Measurements from ENCODE around the gene IMPACT.

IMPACT gene

DNA sequence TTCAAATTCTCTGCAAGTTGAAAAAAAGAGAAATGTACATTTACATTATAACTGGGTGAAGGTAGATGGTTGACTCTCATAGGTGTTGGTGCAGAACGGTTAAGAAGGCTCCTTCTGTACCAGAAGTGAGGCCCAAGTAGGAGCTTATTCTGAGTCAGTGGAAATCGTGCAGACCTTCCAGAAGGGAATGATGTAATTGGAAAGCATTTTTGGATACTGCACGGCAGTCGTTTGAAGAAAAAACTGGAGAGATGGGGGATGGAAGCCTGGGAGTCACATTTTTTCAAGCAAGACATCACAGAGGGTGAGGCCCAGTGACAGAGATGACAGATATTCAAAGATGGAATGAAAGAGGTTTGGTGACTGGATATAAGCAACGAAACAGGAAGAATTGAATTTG is 73.3 kb downstream of the IMPACT start:
- TF ChIP-seq EZH2 (optimal IDR thresholded peaks at IDR 0.05; ENCODE audit: low read depth, low read length) (no peak), CTCF (IDR thresholded peaks at IDR 0.05; ENCODE audit: low read length) (no peak), EZH2phosphoT487 (IDR thresholded peaks at IDR 0.05; ENCODE audit: low read length) (no peak)
- Histone ChIP-seq H3K4me3 (ENCODE audit: low read length) (no peak overlapping the region), H3F3A (ENCODE audit: insufficient read depth, low read length) (no peaks in the 10 kb centered on the region), H3K27ac (ENCODE audit: low read length) (no peak overlapping the region), H3K27me3 (replicated peaks; ENCODE audit: insufficient read depth, low read length) (no peaks in the 10 kb centered on the region), H3K9me3 (replicated peaks; ENCODE audit: insufficient read depth, low read length) (no peaks in the 10 kb centered on the region), H3K36me3 (replicated peaks; ENCODE audit: insufficient read depth, low read length) (no peaks in the 10 kb centered on the region), H4K20me1 (ENCODE audit: insufficient read depth, low read length) (no peaks in the 10 kb centered on the region), H3K9me2 (replicated peaks; ENCODE audit: insufficient read depth, low read length) (no peaks in the 10 kb centered on the region), H3K9ac (ENCODE audit: low read length) (no peak overlapping the region), H3K4me1 (ENCODE audit: low read length) (no peaks in the 10 kb centered on the region), H2AFZ (ENCODE audit: low read length) (no peak overlapping the region), H3K4me2 (ENCODE audit: low read depth, low read length) (no peak overlapping the region), H3K79me2 (ENCODE audit: low read length) (no peaks in the 10 kb centered on the region)
- no peak for DNase-seq

DNA sequence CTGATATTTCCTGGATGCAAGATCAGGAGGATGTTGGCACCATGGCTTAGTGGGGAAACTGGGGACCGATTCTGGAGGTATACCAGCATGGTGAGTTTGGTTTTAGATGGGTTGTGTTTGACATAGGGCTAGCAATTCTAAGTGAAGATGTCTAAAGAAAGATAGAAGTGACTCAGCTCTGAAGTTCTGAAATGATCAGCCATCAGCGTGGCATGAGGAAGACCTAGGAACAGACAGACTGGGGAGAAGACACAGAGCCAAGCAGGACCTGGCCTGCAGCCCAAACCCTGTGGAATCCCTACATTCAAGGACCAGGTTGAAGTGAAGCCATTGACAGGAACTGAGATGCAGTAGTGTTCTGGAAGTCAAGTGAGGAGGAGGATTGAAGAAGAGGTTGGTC is 73.7 kb downstream of the IMPACT start:
- H3K36me3 ChIP-seq (replicated peaks; ENCODE audit: insufficient read depth, low read length): no peaks in the 10 kb centered on the region
- H3K27me3 ChIP-seq (replicated peaks; ENCODE audit: insufficient read depth, low read length): no peaks in the 10 kb centered on the region
- H3K4me2 ChIP-seq (ENCODE audit: low read depth, low read length): no peak overlapping the region
- no peaks in the 10 kb centered on the region for H3K79me2 ChIP-seq (ENCODE audit: low read length)
- no peak overlapping the region for H3K9ac ChIP-seq (ENCODE audit: low read length)
- H3K27ac ChIP-seq (ENCODE audit: low read length): no peak overlapping the region
- no peak for DNase-seq
- no peaks in the 10 kb centered on the region for H3K4me1 ChIP-seq (ENCODE audit: low read length)
- no peaks in the 10 kb centered on the region for H3K9me2 ChIP-seq (replicated peaks; ENCODE audit: insufficient read depth, low read length)
- no peaks in the 10 kb centered on the region for H3K9me3 ChIP-seq (replicated peaks; ENCODE audit: insufficient read depth, low read length)
- H2AFZ ChIP-seq (ENCODE audit: low read length): no peak overlapping the region
- no peak overlapping the region for H3K4me3 ChIP-seq (ENCODE audit: low read length)
- H4K20me1 ChIP-seq (ENCODE audit: insufficient read depth, low read length): no peaks in the 10 kb centered on the region
- H3F3A ChIP-seq (ENCODE audit: insufficient read depth, low read length): no peaks in the 10 kb centered on the region
- TF ChIP-seq EZH2phosphoT487 (IDR thresholded peaks at IDR 0.05; ENCODE audit: low read length) (no peak), CTCF (IDR thresholded peaks at IDR 0.05; ENCODE audit: low read length) (no peak), EZH2 (optimal IDR thresholded peaks at IDR 0.05; ENCODE audit: low read depth, low read length) (no peak)

DNA sequence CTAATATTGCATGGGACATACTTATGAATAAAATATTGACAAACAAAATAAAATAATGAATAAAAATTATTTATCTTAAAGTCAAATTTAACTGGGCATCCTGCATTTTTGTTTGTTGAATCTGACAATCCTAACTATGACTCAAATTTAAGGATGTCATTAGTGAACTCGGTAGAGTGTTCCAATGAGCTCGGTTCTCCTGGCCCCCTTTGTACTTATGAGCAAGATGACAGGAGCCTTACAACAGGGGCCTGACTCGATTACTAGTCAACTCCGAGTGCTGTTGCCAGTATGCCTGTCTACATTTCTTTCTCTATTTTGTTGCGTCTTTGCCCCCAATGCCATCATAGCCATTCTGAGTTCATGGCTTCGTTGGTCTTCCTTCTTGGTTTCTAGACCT is 74.3 kb downstream of the IMPACT start:
- Histone ChIP-seq H3K4me1 (ENCODE audit: low read length) (no peaks in the 10 kb centered on the region), H3K79me2 (ENCODE audit: low read length) (no peaks in the 10 kb centered on the region), H3K27me3 (replicated peaks; ENCODE audit: insufficient read depth, low read length) (no peaks in the 10 kb centered on the region), H3K27ac (ENCODE audit: low read length) (no peak overlapping the region), H2AFZ (ENCODE audit: low read length) (no peak overlapping the region), H4K20me1 (ENCODE audit: insufficient read depth, low read length) (no peaks in the 10 kb centered on the region), H3K9me2 (replicated peaks; ENCODE audit: insufficient read depth, low read length) (no peaks in the 10 kb centered on the region), H3K9me3 (replicated peaks; ENCODE audit: insufficient read depth, low read length) (no peaks in the 10 kb centered on the region), H3K9ac (ENCODE audit: low read length) (no peak overlapping the region), H3K4me3 (ENCODE audit: low read length) (no peak overlapping the region), H3F3A (ENCODE audit: insufficient read depth, low read length) (no peaks in the 10 kb centered on the region), H3K36me3 (replicated peaks; ENCODE audit: insufficient read depth, low read length) (no peaks in the 10 kb centered on the region), H3K4me2 (ENCODE audit: low read depth, low read length) (no peak overlapping the region)
- DNase-seq: no peak
- TF ChIP-seq CTCF (IDR thresholded peaks at IDR 0.05; ENCODE audit: low read length): no peak
- no peak for TF ChIP-seq EZH2 (optimal IDR thresholded peaks at IDR 0.05; ENCODE audit: low read depth, low read length)
